GM19351 (cell line): ENCODE results near the gene NFS1.
A peak's percentile ranks its signal among the peaks of the same experiment; 100 is the strongest.

Experiments
- ATAC-seq: cut with Tn5 transposase; IDR thresholded peaks from one replicate; pipeline ENCODE4 v1.9.1; 2021; ENCODE audit warnings: mild to moderate bottlenecking, moderate library complexity; ENCODE audit not compliant: unreplicated experiment

The NFS1 gene

DNA sequence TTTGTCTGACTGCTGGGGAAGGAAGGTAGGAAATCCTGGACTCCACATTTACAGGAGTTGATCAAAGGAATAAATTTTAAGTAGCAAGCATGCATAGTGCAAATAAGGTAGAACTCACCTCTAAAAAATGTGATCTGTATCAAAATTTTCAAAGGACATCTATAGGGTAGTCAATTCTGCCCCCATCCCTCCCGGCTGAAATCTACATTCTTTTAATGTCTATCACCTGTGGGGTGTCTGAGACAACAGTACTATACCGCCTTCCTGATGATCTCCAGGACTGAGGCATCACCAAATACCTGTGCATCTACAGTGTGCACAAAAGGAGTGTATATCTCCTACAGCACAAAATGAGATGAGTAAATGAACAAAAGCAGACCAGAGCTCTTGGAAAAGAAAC, 54.3 kb downstream of the NFS1 start:
- ATAC-seq = no peak

DNA sequence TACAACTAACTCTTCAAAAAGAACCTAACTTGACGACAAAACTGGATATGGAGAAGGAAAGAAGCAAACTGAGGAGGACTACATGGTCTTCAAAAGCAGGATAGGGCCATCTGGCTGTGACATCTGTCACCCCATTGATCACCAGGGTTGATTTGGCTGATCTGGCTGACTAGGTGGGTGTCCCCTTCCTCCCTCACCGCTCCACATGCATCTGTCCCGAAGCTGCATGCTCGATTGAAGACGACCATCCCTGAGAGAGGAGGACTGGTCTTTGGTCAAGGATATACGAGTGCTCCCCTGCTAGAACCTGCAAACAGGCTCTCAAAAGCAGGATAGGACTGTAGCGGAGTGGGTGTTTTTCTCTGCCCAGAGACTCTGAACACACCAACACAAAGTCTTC, 56.1 kb downstream of the NFS1 start:
- ATAC-seq = no peak

DNA sequence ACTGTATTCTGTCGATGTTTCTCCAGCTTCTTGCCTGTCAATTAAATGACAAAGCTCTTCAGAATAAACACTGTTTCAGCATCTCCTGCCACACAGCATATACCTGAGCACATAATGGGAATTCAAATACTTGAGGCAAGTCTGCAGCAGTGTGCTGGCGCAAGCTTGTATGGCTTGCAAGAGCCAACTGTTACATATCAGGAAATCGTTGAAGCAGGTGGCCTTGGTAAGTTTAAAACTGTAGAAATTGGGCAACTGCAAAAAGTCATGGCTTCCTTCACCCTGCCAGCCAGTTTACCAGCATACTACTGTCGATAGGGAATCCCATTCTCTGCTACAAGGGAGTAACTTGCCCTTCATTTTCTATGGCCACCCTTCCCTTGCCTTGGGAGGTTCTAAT, 57.4 kb downstream of the NFS1 start:
- no peak for ATAC-seq

DNA sequence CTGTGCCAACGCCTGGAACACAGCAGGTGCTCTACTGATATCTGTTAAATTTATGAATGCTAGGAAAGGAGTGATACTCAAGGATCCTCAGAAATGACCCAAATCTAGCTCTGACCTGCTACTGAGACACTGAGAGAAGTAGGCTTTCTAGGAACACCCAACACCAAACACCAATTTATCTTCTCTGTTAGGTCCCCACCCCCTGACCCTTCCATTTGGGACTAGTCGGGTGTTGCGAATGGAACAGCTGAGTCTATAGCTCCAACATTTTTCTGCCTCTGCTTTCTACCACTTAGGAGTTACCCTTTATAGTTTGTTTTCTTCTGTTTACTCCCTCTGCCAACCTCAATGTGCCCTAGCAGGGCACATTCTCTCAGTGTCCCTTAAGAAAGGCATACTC, 58.4 kb downstream of the NFS1 start:
- ATAC-seq = no peak

DNA sequence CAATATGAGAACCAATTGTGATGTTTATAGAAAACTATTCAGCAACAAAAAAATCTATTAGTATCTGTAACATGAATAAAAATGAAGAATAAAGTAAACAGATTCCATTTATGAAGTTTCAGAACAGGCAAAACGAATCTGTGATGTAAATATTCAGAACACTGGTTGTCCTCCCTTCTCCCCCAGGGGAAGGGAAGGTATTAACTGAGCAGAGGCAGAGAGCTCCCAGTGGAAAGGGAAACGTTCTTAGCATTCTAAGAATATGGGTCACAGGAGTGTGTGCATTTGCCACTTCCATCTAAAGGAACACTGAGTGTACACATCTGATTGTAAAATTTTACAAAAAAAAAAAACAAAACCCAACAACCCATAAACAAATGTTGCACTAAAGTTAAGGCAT, 60.4 kb downstream of the NFS1 start:
- no peak for ATAC-seq

DNA sequence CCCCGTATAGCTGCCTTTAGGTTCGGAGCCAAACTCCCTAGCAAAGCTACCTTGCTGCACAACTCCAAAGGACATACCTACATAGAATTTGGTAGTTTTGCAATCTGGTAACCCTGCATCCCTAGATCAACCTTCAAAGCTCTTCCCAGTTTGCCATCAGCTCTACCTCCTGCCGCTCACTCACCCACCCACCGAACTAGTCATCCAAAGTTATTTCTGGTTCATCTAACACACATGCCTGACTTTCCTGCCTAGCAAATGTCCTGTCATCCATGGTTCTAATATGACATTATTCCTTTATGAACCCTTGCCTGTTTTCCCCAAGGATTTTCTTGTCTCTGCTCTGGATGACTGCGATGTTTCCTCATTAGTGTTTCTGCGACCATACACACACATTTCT, 61.9 kb downstream of the NFS1 start:
- ATAC-seq = no peak

DNA sequence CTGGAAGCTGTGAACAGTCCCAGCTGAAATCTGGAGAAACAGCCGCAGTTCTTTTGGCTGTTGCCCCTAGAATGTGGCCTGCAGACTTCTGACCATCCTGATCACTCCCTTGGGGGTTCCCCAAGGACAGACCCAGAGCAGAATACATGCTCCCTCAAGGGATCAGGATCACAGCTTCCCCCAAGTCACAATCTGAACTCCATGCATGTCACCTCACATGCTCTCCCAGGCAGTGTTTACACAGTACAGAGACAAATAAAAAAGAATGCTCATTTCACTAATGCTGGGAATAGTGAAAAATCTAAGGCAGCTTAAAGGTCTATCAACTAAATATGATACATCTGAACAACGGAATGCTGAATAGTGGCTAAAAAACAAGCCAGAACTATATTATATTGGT, 63.1 kb downstream of the NFS1 start:
- no peak for ATAC-seq

DNA sequence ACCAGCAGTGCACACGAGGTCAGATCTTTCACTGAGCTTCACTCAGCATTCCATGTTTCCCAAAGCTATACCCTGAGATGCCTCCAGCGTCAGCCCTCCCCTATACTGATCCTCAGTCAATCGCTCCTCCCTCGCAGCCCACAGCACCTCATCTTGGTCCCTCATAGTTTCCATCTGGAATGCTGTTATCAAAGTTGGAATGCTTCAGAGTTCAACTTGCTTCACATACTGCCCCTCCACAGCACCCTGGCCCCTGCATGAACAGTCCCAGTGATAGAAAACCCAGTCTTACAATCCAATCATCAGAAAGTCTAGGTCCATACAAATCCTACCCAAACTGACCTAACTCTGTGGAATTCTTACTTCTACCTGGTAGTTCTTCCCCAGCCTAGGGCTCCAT, 63.5 kb downstream of the NFS1 start:
- ATAC-seq = no peak

DNA sequence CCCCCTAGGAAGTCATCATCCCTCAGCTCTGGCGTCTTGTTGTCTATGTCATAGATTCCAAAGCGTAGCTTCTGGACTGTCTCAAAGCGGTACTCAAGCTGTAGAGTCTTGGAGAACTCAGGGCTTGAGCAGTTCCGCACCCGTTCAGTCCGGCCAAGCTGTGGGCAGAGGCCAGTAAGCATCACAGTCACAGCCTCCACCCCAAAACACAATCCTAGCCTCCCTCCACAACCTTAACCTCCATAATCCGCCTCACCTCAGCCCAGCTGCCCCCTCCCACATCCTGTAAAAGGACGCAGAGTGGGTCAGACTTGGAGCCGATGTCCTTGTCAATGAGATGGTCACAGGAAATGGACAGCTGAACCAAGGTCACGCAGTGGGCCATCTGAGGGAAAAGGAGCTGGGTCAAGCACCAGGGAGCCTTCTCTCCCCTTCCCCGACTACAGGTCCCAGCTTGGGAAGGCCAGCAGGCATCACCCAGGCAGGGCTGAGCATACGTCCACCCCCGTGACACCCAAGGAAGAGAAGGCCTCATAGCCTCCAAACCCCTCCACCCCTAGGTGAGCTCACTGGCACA, 66.5 kb downstream of the NFS1 start:
- no peak for ATAC-seq

DNA sequence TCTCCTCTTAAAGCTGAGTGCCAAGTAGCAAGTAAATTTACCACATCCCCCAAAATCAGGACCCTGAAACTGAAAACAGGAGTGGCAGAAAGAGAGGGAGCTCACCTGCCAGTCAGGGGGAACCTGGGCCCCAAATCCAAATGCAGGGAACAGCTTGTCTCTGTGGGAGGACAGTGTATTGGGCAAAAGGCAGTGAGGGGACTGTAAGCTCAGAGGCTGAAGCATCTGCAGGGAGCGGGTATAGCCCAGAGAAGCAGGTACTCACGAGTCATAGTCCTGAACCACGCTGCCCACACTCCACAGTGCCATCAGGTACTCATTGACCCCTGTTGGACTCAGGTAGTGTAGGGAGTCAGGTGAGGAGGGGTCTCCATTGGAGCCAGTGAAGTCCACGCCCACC, 68.5 kb downstream of the NFS1 start:
- ATAC-seq = no peak

DNA sequence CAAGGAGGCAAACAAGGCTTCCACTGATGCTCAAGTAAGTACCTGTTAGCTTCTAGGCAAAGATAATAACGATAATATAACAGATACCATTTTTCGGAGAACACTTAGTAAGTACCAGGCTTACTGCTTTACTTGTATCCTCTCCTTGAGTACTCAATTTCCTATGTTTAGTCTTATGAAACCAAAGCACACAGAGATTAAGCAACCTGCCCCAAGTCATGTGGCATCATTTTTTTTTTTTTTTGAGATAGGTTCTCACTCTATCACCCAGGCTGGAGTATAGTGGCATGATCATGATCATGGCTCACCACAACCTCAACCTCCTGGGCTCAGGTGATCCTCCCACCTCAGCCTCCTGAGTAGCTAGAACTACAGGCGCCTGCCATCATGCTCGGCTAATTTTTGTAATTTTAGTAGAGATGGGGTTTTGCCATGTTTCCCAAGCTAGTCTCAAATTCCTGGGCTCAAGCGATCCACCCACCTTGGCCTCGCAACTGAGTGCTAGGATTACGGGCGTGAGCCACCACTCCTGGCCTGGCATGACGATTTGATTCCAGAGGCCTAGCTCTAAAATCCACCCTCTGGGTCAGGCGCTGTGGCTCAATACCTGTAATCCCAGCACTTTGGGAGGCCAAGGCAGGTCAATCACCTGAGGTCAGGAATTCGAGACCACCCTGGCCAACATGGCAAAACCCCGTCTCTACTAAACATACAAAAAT, 69.6 kb downstream of the NFS1 start:
- ATAC-seq = no peak

DNA sequence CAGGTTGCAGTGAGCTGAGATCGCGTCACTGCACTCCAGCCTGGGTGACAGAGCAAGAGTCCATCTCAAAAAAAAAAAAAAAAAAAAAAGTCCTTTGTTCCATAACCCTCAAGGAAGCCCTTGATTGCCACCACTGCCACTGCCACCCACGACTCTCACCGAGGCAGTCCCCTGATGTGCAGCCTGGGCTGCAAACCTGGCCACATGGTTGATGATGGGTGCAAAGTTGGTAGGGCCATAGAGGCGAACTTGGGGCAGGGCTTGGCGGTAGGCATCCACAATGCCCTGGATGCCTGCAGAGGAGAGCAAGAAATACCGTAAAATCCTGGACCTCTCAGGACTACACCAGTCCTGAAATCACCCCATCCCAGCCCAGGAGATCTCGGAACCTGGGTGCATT, 72.0 kb downstream of the NFS1 start:
- ATAC-seq = no peak

DNA sequence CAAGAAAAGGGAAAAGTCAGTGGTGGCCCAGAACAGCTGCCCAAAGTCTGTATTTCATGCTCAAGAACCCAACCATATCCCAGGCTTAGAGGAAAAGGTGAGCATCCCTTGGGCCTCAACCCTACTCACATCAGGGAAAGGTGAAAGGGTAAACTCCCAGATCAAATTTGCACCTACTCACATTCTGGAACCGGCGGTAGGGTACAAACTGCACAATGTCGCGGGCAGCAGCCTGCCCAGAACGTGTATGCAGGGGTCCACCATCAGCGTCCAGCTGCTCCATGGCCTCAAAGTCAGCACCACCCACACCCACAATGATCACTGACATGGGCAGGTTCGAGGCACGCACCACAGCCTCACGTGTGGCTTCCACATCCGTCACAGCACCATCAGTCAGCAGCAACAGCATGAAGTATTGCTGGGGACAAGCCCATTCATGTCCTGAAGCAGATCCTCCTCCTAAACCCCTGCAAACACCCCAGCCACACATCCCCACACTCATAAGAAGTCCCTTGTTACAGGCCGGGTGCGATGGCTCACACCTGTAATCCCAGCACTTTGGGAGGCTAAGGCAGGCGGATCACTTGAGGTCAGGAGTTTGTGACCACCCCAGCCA, 72.7 kb downstream of the NFS1 start:
- no peak for ATAC-seq

DNA sequence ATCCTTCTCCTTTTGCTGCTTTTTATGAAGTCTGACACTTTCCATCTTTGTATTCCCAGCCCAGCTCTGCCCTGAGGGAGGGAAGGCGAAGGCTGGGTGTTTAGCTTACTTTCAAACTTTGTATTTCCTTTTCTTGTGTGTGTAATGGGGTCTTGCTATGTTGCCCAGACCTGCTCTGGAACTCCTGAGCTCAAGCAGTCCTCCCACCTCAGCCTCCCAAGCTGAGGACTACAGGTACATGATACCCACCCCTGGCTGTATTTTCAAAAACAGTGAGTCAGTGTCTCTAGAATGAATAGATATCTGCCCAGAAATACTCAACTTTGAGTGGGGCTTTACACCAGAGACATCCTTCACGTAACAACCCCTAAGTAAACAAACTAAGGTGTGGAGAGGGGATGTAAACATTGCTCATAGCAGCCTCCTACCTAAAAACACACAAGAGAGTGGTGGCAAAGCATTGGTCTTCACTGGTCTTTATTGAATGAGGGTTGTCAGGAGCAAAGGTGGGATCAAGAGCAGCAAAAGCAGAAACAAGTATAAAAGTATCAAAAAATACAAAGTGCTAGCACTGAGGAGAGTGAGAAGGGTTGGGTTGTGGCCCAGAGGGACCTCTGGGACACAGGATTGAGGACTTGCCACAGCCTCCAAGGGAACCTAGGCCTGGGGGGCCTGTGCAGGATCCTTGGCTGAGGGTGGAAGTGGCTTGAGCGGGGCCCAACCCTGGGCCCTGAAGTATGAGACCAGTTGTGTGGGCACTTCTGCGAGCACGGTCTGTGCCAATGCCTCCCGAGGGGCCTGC, 73.4 kb downstream of the NFS1 start:
- ATAC-seq = no peak

DNA sequence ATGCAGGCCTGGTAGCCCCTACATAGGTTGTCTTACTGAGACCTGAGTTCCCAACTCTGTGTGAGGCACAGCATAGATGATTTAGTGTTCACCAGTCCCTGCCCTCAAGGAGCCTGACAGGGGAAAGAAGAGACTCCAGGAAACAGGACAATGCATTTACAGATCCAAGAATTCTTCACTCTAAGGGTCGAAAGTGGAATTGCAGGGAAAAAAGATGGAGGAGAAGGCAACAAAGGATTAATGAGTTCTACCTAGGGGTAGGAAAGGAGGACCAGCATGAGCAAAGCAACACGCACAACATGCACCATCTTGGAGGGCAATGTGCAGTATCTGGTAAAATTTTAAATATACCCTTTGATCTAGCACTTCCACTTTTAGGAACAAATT, 77.6 kb downstream of the NFS1 start:
- no peak for ATAC-seq

DNA sequence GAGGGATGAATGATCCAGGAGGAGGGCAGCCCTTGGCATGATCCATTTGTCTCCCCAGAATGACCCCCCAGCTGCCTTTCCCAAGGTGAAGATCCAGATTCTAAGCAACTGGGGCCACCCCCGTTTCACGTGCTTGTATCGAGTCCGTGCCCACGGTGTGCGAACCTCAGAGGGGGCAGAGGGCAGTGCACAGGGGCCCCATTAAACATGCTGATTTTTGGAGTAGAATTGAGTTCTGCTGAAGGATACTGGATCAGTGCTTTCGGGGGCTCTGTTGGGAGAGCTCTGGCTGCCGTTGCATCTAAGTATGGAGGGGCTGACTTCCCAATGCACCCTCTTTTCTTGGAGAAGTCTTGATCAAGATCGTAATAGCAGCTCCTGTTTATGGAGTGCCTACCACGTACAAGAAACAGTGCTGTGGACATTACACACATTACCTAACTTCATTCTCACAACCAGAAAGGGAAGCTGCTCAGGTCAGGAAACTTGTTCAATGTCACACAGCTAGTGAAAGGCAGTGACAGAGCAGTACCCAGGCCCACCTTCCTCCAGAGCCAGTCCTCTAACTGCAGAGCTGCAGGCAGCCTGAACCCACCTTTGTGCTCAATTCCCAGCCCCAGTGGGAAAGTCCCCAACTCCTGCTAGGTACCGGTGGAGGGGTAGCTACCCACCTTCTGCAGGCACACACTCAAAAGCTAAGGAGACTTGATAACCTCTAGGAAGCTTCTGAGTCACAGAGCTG, 78.2 kb downstream of the NFS1 start:
- ATAC-seq = no peak

DNA sequence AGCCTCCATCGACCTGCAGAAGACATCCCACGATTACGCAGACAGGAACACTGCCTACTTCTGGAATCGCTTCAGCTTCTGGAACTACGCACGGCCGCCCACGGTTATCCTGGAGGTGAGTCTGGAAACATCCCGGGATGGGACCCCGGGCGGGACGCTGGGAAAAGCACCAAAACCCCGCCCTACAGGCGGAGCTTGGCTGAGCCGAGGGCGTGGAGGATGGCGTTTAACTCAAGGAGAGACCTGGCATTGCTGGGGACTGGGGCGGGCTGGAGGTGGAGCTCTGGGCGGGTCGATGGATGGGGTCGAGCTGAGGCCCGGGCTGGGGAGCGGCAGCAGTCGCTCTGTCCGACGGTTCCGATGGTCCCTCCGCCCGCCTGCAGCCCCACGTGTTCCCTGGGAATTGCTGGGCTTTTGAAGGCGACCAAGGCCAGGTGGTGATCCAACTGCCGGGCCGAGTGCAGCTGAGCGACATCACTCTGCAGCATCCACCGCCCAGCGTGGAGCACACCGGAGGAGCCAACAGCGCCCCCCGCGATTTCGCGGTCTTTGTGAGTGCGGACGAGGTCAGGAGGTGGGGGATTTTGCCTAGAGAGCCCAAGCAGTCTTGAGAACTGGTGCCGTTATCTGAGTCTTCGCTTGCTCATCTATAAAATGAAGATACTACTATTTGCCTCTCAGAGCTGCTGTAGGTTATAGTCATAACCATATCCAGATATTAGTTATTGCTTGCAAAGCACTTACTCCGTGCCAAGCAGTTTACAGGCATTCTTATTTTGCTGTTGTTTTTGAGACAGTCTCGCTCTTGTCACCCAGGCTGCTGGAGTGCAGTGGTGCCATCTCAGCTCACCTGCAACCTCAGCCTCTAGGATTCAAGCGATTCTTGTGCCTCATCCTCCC, 79.7 kb downstream of the NFS1 start:
- peak; percentile 39 for ATAC-seq

DNA sequence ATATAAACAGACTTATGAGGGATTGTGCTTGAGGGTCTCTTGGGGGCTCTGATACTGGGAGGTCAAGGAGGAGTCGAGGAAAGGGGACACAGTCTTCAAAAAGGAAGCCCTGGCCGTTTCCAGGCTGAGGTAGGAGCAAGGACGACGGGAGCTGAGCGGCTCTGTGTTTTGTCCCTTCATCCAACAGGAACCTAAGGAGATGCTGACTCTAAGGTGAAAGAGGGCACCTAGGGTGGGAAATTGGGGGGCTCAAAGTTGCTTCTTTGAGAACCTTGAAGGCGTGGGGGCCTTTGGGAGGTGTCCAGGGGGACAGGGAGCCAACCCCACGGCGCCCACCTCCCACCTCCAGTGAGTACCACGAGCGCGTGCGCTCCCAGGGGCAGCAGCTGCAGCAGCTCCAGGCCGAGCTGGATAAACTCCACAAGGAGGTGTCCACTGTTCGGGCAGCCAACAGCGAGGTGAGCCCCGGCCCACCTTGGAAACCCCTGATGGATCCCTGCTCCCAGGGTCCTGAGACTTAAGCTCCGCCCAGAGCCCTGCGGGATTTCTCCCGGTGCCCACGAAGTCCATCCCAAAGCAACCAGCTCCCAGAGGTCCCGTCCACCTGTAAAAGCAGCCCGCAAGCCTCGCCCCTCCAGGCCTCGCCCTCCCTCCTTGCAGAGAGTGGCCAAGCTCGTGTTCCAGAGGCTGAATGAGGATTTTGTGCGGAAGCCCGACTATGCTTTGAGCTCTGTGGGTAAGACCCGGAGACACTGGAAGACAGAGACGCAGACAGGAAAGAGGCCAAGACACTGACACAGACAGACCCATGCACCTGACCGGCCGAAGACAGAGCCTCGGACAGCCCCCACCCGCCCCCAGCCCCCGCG, 80.7 kb downstream of the NFS1 start:
- ATAC-seq = no peak
